Stomach (tissue), 9 donors: ENCODE data around the gene AUTS2. TPM values are rescaled to one million over a fixed set of nuclear protein-coding genes. Genes with fewer than 3 reads are reported as not detected.
A peak's percentile ranks its signal among the peaks of the same experiment; 100 is the strongest.

ENCODE experiments used
- DNase-seq, 2 donors: peaks; one replicate each; pipeline versions ENCODE4 v3.0.0 to v3.0.0-alpha.2; 2013 to 2019
- H3K27ac ChIP-seq, 5 donors: fragments of 200-600 bp in 4 of 5; sonication (generic) in 4 of 5; one replicate each; pipeline ENCODE4 v1.5.1; 2013 to 2019; ENCODE audit warnings: mild to moderate bottlenecking in 1 of 5, moderate library complexity in 1 of 5
- H3K27me3 ChIP-seq, 3 donors: fragments of 200-600 bp; sonication (generic); one replicate each; pipeline ENCODE4 v1.5.1; 2017 to 2019; ENCODE audit warnings: mixed run types in 1 of 3
- H3K36me3 ChIP-seq, 4 donors: fragments of 200-600 bp; sonication (generic); 1 replicate in 3 of 4; 2 replicates in 1 of 4; pipeline ENCODE4 v1.5.1; 2016 to 2019
- H3K4me1 ChIP-seq, 4 donors: fragments of 200-600 bp; sonication (generic); one replicate each; pipeline ENCODE4 v1.5.1; 2016 to 2019
- H3K4me3 ChIP-seq, 4 donors: fragments of 200-600 bp; sonication (generic) in 3 of 4; one replicate each; pipeline ENCODE4 v1.5.1; 2016 to 2019; ENCODE audit warnings: mild to moderate bottlenecking in 1 of 4
- H3K9me3 ChIP-seq, 4 donors: fragments of 200-600 bp; sonication (generic); one replicate each; pipeline ENCODE4 v1.5.1; 2016 to 2019
- EP300 ChIP-seq: sonication (generic); formaldehyde crosslinking; IDR thresholded peaks from one replicate; pipeline ENCODE4 v1.6.1; 2017; ENCODE audit warnings: antibody characterized with exemption
- POLR2A ChIP-seq, 4 donors: fragments of 450-650 bp; IDR thresholded peaks; one replicate each; pipeline ENCODE4 v1.6.1; 2016; ENCODE audit warnings: antibody characterized with exemption in 4 of 4, control low read depth in 2 of 4, mild to moderate bottlenecking in 1 of 4, moderate library complexity in 1 of 4
- POLR2AphosphoS5 ChIP-seq, 3 donors: sonication (generic); formaldehyde crosslinking; IDR thresholded peaks; one replicate each; pipeline ENCODE4 v1.6.1; 2016; ENCODE audit warnings: antibody characterized with exemption in 3 of 3
- WGBS, 5 donors: extraction: QIAGEN DNeasy Blood & Tissue Kit in 3 of 5; methylation state at CpG; one replicate each; pipeline versions ENCODE4 v1.1.5 to v1.1.7; 2013 to 2018; 5-methylcytosine and 5-hydroxymethylcytosine counted together
- intact Hi-C: fragments of 100-400 bp; cut with DNase I; formaldehyde crosslinking; loops from one replicate; pipeline ENCODE4 v1.15.1; 2023; ENCODE audit warnings: low total_unique reads
- polyA plus RNA-seq, 3 donors: library from polyadenylated mRNA; stranded (reverse); fragments of 200-250 nt; gene quantifications; one replicate each; pipeline ENCODE4 v1.2.3, GENCODE V29; 2013
- total RNA-seq, 5 donors: library from RNA; depleted of rRNA; stranded (reverse); fragments of >200 nt; gene quantifications; one replicate each; pipeline versions ENCODE4 v1.1.0 to v1.2.3, GENCODE V29; 2014 to 2016
- TF ChIP-seq, protein P1 (sequence below), 7 experiments: fragments of 450-650 bp in 4 of 7; fragments of 200-600 bp in 3 of 7; sonication (generic) in 3 of 7; IDR thresholded peaks; one replicate each; pipeline ENCODE4 v1.5.1; 2016 to 2019; ENCODE audit warnings: antibody characterized with exemption in 7 of 7, control low read depth in 2 of 7, mild to moderate bottlenecking in 1 of 7
- donor health status: healthy with polysubstance abuse.
- donor health status: Bipolar disorder and iron deficiency.
- donor health status: healthy.

The AUTS2 gene
- total and polyA plus RNA-seq, 8 donors, result 3.8 to 90.3 (median 38.1) TPM

- WGBS, 5 donors, result 16 to 30% (median 26%) methylated on average over 11 of the region's 11 CpGs
- TF ChIP-seq POLR2AphosphoS5 (IDR thresholded peaks at IDR 0.05) (no peak), POLR2A (IDR thresholded peaks at IDR 0.05) (no peak), EP300 (no peak)
- TF ChIP-seq, protein P1, sequence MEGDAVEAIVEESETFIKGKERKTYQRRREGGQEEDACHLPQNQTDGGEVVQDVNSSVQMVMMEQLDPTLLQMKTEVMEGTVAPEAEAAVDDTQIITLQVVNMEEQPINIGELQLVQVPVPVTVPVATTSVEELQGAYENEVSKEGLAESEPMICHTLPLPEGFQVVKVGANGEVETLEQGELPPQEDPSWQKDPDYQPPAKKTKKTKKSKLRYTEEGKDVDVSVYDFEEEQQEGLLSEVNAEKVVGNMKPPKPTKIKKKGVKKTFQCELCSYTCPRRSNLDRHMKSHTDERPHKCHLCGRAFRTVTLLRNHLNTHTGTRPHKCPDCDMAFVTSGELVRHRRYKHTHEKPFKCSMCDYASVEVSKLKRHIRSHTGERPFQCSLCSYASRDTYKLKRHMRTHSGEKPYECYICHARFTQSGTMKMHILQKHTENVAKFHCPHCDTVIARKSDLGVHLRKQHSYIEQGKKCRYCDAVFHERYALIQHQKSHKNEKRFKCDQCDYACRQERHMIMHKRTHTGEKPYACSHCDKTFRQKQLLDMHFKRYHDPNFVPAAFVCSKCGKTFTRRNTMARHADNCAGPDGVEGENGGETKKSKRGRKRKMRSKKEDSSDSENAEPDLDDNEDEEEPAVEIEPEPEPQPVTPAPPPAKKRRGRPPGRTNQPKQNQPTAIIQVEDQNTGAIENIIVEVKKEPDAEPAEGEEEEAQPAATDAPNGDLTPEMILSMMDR (IDR thresholded peaks at IDR 0.05), result no peak
- Histone ChIP-seq H3K9me3 (no peaks in the 10 kb centered on the region), H3K4me1 (peaks cover 15 to 63% (median 38%) of the 10 kb centered on the region in 4 donors), H3K36me3 (no peaks in the 10 kb centered on the region), H3K27me3 (no peaks in the 10 kb centered on the region), H3K4me3 (peak overlapping the region in 3 of 4 donors; percentile 4 to 29 (median 10)), H3K27ac (peak overlapping the region in 2 of 5 donors; percentile 24 to 48)
- no peak for DNase-seq
- intact Hi-C loops, result no loop called here
These were observed 1138.6 kb downstream of the AUTS2 start for GRCh38 chr7:70736715-70737460.

DNA sequence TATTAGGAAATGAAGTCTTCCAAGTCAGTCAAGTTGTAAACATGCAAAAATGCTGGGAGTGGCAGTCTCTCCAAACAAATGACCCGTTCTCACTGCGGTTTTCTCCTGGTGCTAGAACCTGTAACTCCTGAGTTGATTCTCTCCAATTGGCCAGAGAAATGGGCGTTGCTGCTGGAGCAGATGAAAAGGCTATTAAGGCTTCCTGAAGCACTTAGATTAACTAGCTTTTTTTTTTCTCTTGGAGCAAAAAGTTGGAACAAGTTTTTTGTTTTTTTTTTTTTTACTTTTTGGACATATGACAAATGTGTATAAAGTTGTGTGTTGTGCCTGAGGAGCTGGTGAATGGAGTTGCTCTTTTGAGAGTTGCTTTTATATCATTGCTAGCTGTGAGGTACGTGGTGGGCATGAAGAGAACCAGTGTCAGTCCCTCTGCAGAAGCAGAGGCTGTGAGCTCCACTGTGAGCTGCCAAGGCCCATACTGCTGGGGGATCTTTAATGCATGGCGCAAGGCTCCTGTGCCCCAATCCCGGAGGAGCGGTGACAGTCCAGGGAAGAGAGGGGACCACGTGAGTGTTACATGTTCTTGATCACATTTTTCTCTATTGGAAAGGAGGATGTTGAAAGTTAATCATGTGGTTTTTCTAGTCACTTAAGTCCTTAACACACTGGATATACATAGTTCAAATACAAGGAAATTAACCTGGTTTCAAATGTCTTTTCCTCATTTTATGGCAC lies 1140.0 kb downstream of the AUTS2 start:
- Histone ChIP-seq H3K4me3 (no peak overlapping the region), H3K36me3 (no peaks in the 10 kb centered on the region), H3K27me3 (no peaks in the 10 kb centered on the region), H3K9me3 (no peaks in the 10 kb centered on the region), H3K27ac (peak overlapping the region in 2 of 5 donors; percentile 36 to 47), H3K4me1 (peaks cover 15 to 58% (median 38%) of the 10 kb centered on the region in 4 donors)
- 34 to 59% (median 56%) methylated on average over 8 of the region's 8 CpGs for WGBS, 5 donors
- DNase-seq, result peak; percentile 47 to 73
- TF ChIP-seq POLR2AphosphoS5 (IDR thresholded peaks at IDR 0.05), result peak in 1 of 3 donors; percentile 13
- no peak for TF ChIP-seq EP300
- intact Hi-C loops, result no loop called here

DNA sequence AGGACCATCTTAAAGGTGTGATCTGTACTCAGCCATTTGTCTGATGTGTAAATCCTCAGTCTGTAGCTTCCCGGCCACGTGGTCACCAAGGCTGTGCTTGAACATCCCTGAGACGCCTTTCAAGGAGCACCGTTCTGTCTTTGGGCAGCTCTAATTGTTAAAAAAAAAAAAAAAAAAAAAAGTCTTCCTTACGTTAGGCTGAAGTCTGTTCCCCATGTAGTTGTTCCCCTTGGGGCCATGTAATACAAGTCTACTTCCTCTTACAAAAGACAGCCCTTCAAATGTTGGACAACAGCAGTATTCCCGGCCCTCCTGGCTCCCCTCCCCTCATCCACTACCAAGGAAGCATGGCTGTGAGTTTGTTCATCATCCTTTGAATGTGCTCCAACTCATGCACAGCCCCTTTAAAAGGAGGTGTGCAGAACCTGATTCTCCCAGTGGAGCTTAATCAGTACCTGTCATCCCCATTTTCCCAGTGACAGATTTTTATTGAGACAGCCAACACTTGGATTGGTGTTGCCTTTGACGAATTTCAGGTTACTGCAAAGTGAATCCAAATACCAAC lies 1141.5 kb downstream of the AUTS2 start:
- TF ChIP-seq EP300 (no peak), POLR2AphosphoS5 (IDR thresholded peaks at IDR 0.05) (no peak), POLR2A (IDR thresholded peaks at IDR 0.05) (no peak)
- TF ChIP-seq, protein P1 (IDR thresholded peaks at IDR 0.05), result no peak
- Histone ChIP-seq H3K4me3 (no peak overlapping the region), H3K27ac (no peak overlapping the region), H3K27me3 (no peaks in the 10 kb centered on the region), H3K4me1 (peaks cover 15 to 47% (median 36%) of the 10 kb centered on the region in 4 donors), H3K9me3 (no peaks in the 10 kb centered on the region), H3K36me3 (no peaks in the 10 kb centered on the region)
- intact Hi-C loops, result no loop called here
- no peak for DNase-seq
- 63 to 76% (median 68%) methylated on average over 7 of the region's 7 CpGs for WGBS, 5 donors

DNA sequence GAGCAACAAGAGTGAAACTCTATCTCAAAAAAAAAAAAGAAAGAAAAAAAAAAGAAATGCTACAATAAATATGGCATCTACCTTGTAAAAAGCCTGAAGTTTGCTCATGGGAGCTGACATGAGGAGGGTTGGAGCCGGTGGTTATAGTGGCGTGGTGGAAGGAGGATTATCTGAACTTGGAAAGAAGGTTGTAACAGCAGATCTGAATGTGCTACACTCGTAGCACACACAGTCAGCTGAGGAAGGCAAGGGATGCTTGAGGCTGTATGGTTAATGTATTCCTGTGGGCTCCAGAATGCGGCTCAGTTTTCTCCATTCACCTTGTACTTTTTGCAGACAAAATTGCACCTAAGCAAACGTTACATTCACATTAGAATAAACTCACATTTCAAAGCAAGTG lies 1143.4 kb downstream of the AUTS2 start:
- 70 to 86% (median 75%) methylated on average over 5 of the region's 5 CpGs for WGBS, 5 donors
- H3K27ac ChIP-seq, result no peak overlapping the region
- H3K4me1 ChIP-seq, result peaks cover 15 to 39% (median 27%) of the 10 kb centered on the region in 4 donors
- intact Hi-C loops, result no loop called here
- TF ChIP-seq EP300 (no peak), POLR2A (IDR thresholded peaks at IDR 0.05) (no peak), POLR2AphosphoS5 (IDR thresholded peaks at IDR 0.05) (no peak)
- TF ChIP-seq, protein P1 (IDR thresholded peaks at IDR 0.05), result no peak
- DNase-seq, result no peak
- H3K36me3 ChIP-seq, result no peaks in the 10 kb centered on the region
- no peaks in the 10 kb centered on the region for H3K9me3 ChIP-seq
- no peak overlapping the region for H3K4me3 ChIP-seq
- H3K27me3 ChIP-seq, result no peaks in the 10 kb centered on the region
